Fibroblast of lung (primary cell): Measurements from ENCODE around the gene ATG7. TPM values are rescaled to one million over a fixed set of nuclear protein-coding genes. Genes with fewer than 3 reads are reported as not detected.

Experiments used
- DNase-seq, 2 donors: peaks; one replicate each; pipeline versions ENCODE4 v3.0.0 to v3.0.0-alpha.2; 2010; ENCODE audit warnings: low read depth in 2 of 2
- H2AFZ ChIP-seq: 2 replicates; pipeline ENCODE4 v1.5.1; 2012; ENCODE audit warnings: low read length, control low read depth, inconsistent platforms
- H3K27ac ChIP-seq: 2 replicates; pipeline ENCODE4 v1.5.1; 2011; ENCODE audit warnings: low read length, control low read depth; ENCODE audit not compliant: insufficient read depth
- H3K27me3 ChIP-seq: 2 replicates; pipeline ENCODE4 v1.5.1; 2011; ENCODE audit warnings: mild to moderate bottlenecking, low read length; ENCODE audit not compliant: control insufficient read depth, insufficient read depth
- H3K36me3 ChIP-seq: 2 replicates; pipeline ENCODE4 v1.5.1; 2011; ENCODE audit warnings: low read length; ENCODE audit not compliant: control insufficient read depth, insufficient read depth
- H3K4me1 ChIP-seq: 2 replicates; pipeline ENCODE4 v1.5.1; 2011; ENCODE audit warnings: low read length; ENCODE audit not compliant: control insufficient read depth, insufficient read depth; ENCODE audit errors: extremely low read depth
- H3K4me2 ChIP-seq: 2 replicates; pipeline ENCODE4 v1.5.1; 2011; ENCODE audit warnings: low read length, control low read depth; ENCODE audit not compliant: insufficient read depth; ENCODE audit errors: extremely low read depth
- H3K4me3 ChIP-seq, 4 experiments: fragments of 200-600 bp in 1 of 4; sonication (generic) in 1 of 4; replicated peaks in 1 of 4; 2 replicates each; pipeline ENCODE4 v1.5.1; 2011 to 2016; ENCODE audit warnings: low read length in 4 of 4, low read depth in 3 of 4, mild to moderate bottlenecking in 3 of 4, control low read depth in 2 of 4, inconsistent platforms in 1 of 4, mixed read lengths in 1 of 4; ENCODE audit not compliant: insufficient read depth in 1 of 4; ENCODE audit errors: control extremely low read depth in 1 of 4
- H3K79me2 ChIP-seq: 2 replicates; pipeline ENCODE4 v1.5.1; 2012; ENCODE audit warnings: mild to moderate bottlenecking, low read length, inconsistent platforms; ENCODE audit not compliant: control insufficient read depth, insufficient read depth
- H3K9ac ChIP-seq: 2 replicates; pipeline ENCODE4 v1.5.1; 2011; ENCODE audit warnings: mild to moderate bottlenecking, low read length, control low read depth; ENCODE audit not compliant: insufficient read depth
- H3K9me3 ChIP-seq: 2 replicates; pipeline ENCODE4 v1.5.1; 2012; ENCODE audit warnings: low read depth, low read length; ENCODE audit not compliant: control insufficient read depth, insufficient read depth
- H4K20me1 ChIP-seq: 2 replicates; pipeline ENCODE4 v1.5.1; 2011; ENCODE audit warnings: low read length; ENCODE audit not compliant: control insufficient read depth, insufficient read depth; ENCODE audit errors: extremely low read depth
- EZH2 ChIP-seq: IDR thresholded peaks from 2 replicates; pipeline ENCODE4 v1.5.1; 2012; ENCODE audit warnings: low read length, control low read depth, mild to moderate bottlenecking; ENCODE audit errors: missing control alignments
- polyA plus RNA-seq, 2 donors: library from polyadenylated mRNA; depleted of rRNA in 1 of 2; stranded (reverse) in 1 of 2; unstranded in 1 of 2; fragments of >200 nt; gene quantifications; 2 replicates each; pipeline ENCODE4 v1.2.1, GENCODE V29; 2011 to 2012; ENCODE audit warnings: missing spikeins in 1 of 2
- total RNA-seq: library from RNA; depleted of rRNA; stranded (reverse); fragments of >200 nt; gene quantifications from 2 replicates; pipeline ENCODE4 v1.2.1, GENCODE V29; 2014
- TF ChIP-seq, protein P1 (sequence below), 2 donors: IDR thresholded peaks in 1 of 2; conservative IDR thresholded peaks in 1 of 2; 1 replicate in 1 of 2; 2 replicates in 1 of 2; pipeline ENCODE4 v1.5.1; 2011 to 2012; ENCODE audit warnings: low read length in 2 of 2, control low read depth in 1 of 2, inconsistent platforms in 1 of 2, low read depth in 1 of 2, mild to moderate bottlenecking in 1 of 2

The ATG7 gene
- total and polyA plus RNA-seq, 2 donors (not counting 1 experiment from before 2014, with no cell fraction given), result 50.8 to 56.5 TPM

DNA sequence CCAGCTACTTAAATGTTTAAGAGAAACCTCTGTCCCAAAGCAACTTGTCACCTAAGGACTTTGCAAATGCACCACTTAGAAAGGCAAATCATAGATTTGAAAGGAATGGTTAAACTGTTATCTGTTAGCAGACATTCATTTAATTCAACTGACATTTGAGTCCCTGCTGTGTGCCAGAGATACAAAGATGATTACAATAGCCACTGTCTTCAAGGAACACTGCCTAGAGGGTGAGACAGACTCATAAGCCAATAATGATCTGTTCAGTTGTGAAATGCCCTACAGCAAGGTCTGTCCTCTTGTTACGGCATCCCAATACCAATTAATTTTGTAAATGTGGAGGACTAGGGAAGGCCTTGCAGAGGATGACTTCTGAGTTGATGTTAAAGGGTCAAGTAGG is 113.1 kb downstream of the ATG7 start:
- Histone ChIP-seq H3K9ac (no peak overlapping the region), H3K79me2 (no peaks in the 10 kb centered on the region), H3K9me3 (no peaks in the 10 kb centered on the region), H4K20me1 (no peaks in the 10 kb centered on the region), H3K27ac (no peak overlapping the region), H3K27me3 (no peaks in the 10 kb centered on the region), H3K4me3 (no peak overlapping the region), H3K4me2 (no peak overlapping the region), H2AFZ (no peak overlapping the region), H3K36me3 (no peaks in the 10 kb centered on the region), H3K4me1 (no peaks in the 10 kb centered on the region)
- TF ChIP-seq, protein P1, sequence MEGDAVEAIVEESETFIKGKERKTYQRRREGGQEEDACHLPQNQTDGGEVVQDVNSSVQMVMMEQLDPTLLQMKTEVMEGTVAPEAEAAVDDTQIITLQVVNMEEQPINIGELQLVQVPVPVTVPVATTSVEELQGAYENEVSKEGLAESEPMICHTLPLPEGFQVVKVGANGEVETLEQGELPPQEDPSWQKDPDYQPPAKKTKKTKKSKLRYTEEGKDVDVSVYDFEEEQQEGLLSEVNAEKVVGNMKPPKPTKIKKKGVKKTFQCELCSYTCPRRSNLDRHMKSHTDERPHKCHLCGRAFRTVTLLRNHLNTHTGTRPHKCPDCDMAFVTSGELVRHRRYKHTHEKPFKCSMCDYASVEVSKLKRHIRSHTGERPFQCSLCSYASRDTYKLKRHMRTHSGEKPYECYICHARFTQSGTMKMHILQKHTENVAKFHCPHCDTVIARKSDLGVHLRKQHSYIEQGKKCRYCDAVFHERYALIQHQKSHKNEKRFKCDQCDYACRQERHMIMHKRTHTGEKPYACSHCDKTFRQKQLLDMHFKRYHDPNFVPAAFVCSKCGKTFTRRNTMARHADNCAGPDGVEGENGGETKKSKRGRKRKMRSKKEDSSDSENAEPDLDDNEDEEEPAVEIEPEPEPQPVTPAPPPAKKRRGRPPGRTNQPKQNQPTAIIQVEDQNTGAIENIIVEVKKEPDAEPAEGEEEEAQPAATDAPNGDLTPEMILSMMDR (conservative IDR thresholded peaks at IDR 0.05 in 1 of 2, IDR thresholded peaks at IDR 0.05 in 1 of 2; ENCODE audit: low read depth in 1 of 2, low read length in 2 of 2), result no peak
- no peak for TF ChIP-seq EZH2
- DNase-seq, result peak in 1 of 2 donors; percentile 42

DNA sequence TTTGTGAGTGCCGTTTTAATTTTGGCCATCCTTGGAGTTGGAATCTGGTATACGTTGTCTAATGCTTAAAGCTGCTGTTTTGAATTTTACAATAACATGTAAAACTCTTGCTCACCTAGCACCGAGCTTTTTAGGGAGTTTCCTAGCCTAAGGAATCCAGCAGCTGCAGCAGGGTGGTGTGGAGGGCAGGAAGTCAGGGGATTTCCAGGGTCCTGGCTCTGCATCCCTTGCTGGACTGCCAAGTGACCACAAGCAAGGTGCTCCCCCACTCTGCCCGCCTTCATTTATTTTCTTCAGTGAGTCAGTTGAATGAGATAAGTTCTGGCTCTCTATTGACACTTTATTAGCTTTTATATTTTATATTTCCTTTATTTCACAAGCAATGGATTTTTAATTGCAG is 113.7 kb downstream of the ATG7 start:
- Histone ChIP-seq H3K4me2 (no peak overlapping the region), H2AFZ (no peak overlapping the region), H3K27ac (no peak overlapping the region), H3K9me3 (no peaks in the 10 kb centered on the region), H3K9ac (no peak overlapping the region), H3K4me1 (no peaks in the 10 kb centered on the region), H4K20me1 (no peaks in the 10 kb centered on the region), H3K27me3 (no peaks in the 10 kb centered on the region), H3K79me2 (no peaks in the 10 kb centered on the region), H3K4me3 (no peak overlapping the region), H3K36me3 (no peaks in the 10 kb centered on the region)
- TF ChIP-seq, protein P1 (conservative IDR thresholded peaks at IDR 0.05 in 1 of 2, IDR thresholded peaks at IDR 0.05 in 1 of 2; ENCODE audit: low read depth in 1 of 2, low read length in 2 of 2), result no peak
- TF ChIP-seq EZH2, result no peak
- peak in 1 of 2 donors; percentile 91 for DNase-seq

DNA sequence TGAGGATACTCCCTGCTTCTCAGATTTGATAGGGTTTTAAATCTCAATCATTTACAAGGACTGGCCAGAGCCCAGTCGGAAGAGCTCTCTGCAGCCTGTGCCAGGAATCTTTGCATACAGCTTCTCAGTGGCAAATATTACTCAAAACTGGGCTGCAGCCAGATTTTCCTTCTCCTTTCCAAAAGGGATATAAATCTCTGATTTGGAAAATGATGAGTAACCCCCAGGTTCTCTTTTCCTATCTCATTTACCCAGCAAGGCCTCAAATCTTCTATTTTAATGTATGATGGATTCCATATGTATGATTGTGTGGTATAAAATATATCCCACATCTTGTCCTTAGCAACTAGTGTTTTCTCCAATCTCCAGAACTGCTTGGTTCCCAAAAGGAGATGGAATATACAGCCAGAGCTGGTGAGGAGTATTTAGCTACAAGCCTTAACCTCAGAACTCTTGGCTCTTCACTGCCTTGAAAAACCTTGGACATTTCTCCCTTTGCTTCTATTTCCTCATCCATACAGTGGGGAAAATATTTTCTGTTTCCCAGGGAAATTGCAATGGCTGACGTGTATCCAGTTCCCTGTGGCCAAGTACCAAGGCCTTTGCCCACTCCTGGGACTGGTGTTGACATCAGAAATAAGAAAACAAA is 114.4 kb downstream of the ATG7 start:
- no peak overlapping the region for H3K4me2 ChIP-seq

More for the DNA sequence above, 114.4 kb downstream of the ATG7 start:
- H3K9me3 ChIP-seq, result no peaks in the 10 kb centered on the region
- no peak for TF ChIP-seq EZH2
- TF ChIP-seq, protein P1 (conservative IDR thresholded peaks at IDR 0.05 in 1 of 2, IDR thresholded peaks at IDR 0.05 in 1 of 2; ENCODE audit: low read depth in 1 of 2, low read length in 2 of 2), result no peak
- peak; percentile 27 to 64 for DNase-seq
- no peaks in the 10 kb centered on the region for H3K79me2 ChIP-seq
- H3K27ac ChIP-seq, result no peak overlapping the region
- no peak overlapping the region for H3K9ac ChIP-seq
- H3K27me3 ChIP-seq, result no peaks in the 10 kb centered on the region
- no peaks in the 10 kb centered on the region for H4K20me1 ChIP-seq
- H3K36me3 ChIP-seq, result no peaks in the 10 kb centered on the region
- no peak overlapping the region for H2AFZ ChIP-seq
- H3K4me1 ChIP-seq, result no peaks in the 10 kb centered on the region
- no peak overlapping the region for H3K4me3 ChIP-seq
